ENCODE data around the gene SPOP. TPM values are rescaled to one million over a fixed set of nuclear protein-coding genes. Genes with fewer than 3 reads are reported as not detected.

The SPOP gene
- total RNA-seq, 1 donor from 2014 or later, result 77.8 TPM

- DNase-seq (peak; percentile 75), ATAC-seq (peak; percentile 74)
- intact Hi-C loops (cut with micrococcal nuclease), result loop anchor here (10.0 kb wide), 1 partner anchor 145 kb away; the partner anchor contains the start of gene TAC4
Measured at GRCh38 chr17:49699966-49700575, 22.2 kb upstream of the SPOP start.

- intact Hi-C loops (cut with micrococcal nuclease), result no loop called here
- DNase-seq (no peak), ATAC-seq (peak; percentile 14)
Measured at GRCh38 chr17:49698005-49698404, 20.1 kb upstream of the SPOP start.

- intact Hi-C loops (cut with micrococcal nuclease), result no loop called here
- no peak for ATAC-seq
- DNase-seq, result no peak
Measured at GRCh38 chr17:49696233-49696761, 18.4 kb upstream of the SPOP start.

- intact Hi-C loops (cut with micrococcal nuclease), result loop anchor here (1.0 kb wide), 1 partner anchor 127 kb away; no protein-coding TSS in a partner anchor
Measured at GRCh38 chr17:49695698-49696232, 17.9 kb upstream of the SPOP start.

GRCh38 chr17:49694847-49695697 is 17.2 kb upstream of the SPOP start:
- peak; percentile 5 for ATAC-seq
- DNase-seq, result peak; percentile 67
- intact Hi-C loops (cut with micrococcal nuclease), result loop anchor here (1.0 kb wide), 1 partner anchor 127 kb away; no protein-coding TSS in a partner anchor

More at GRCh38 chr17:49695698-49696232, 17.9 kb upstream of the SPOP start:
- no peak for DNase-seq
- no peak for ATAC-seq

GRCh38 chr17:49692751-49693150 is 14.9 kb upstream of the SPOP start:
- intact Hi-C loops (cut with micrococcal nuclease), result no loop called here
- ATAC-seq, result no peak

GRCh38 chr17:49691677-49692191 is 13.8 kb upstream of the SPOP start:
- DNase-seq (no peak), ATAC-seq (peak; percentile 28)
- intact Hi-C loops (cut with micrococcal nuclease), result no loop called here

More at GRCh38 chr17:49692751-49693150, 14.9 kb upstream of the SPOP start:
- DNase-seq, result no peak

- intact Hi-C loops (cut with micrococcal nuclease), result no loop called here
Measured at GRCh38 chr17:49691086-49691676, 13.3 kb upstream of the SPOP start.

GRCh38 chr17:49690256-49690655 is 12.4 kb upstream of the SPOP start:
- intact Hi-C loops (cut with micrococcal nuclease), result no loop called here
- ATAC-seq (peak; percentile 4), DNase-seq (no peak)

More at GRCh38 chr17:49691086-49691676, 13.3 kb upstream of the SPOP start:
- ATAC-seq (peak; percentile 86), DNase-seq (no peak)

- DNase-seq, result no peak
- intact Hi-C loops (cut with micrococcal nuclease), result no loop called here
- ATAC-seq, result no peak
Measured at GRCh38 chr17:49688848-49689247, 11.0 kb upstream of the SPOP start.

GRCh38 chr17:49687878-49688491 is 10.1 kb upstream of the SPOP start:
- ATAC-seq, result peak; percentile 6

GRCh38 chr17:49681106-49681979 is 3.4 kb upstream of the SPOP start:
- no peak for DNase-seq
- intact Hi-C loops (cut with micrococcal nuclease), result no loop called here
- no peak for ATAC-seq

More at GRCh38 chr17:49687878-49688491, 10.1 kb upstream of the SPOP start:
- DNase-seq, result no peak
- intact Hi-C loops (cut with micrococcal nuclease), result no loop called here

- intact Hi-C loops (cut with micrococcal nuclease), result no loop called here
- no peak for ATAC-seq
Measured at GRCh38 chr17:49680314-49680713, 2.4 kb upstream of the SPOP start.

GRCh38 chr17:49677134-49677932 is 564 bp downstream of the SPOP start:
- peak; percentile 99 for DNase-seq
- intact Hi-C loops (cut with micrococcal nuclease), result no loop called here
- peak; percentile 83 for ATAC-seq

More at GRCh38 chr17:49680314-49680713, 2.4 kb upstream of the SPOP start:
- DNase-seq, result no peak

GRCh38 chr17:49676276-49676868 is 1.5 kb downstream of the SPOP start:
- intact Hi-C loops (cut with micrococcal nuclease), result no loop called here
- ATAC-seq, result no peak
- no peak for DNase-seq

GRCh38 chr17:49674507-49674906 is 3.4 kb downstream of the SPOP start:
- intact Hi-C loops (cut with micrococcal nuclease), result loop anchor here (5.0 kb wide), 1 partner anchor 47 kb away; no protein-coding TSS in a partner anchor
- DNase-seq (no peak), ATAC-seq (no peak)
